Measurements from ENCODE around the gene TACR1. TPM values are rescaled to one million over a fixed set of nuclear protein-coding genes. Genes with fewer than 3 reads are reported as not detected.

The TACR1 gene
- total and polyA plus RNA-seq, 2 of the 13 experiments (the other 11 are each of a cell fraction or from before 2014, with no cell fraction given), result not detected

DNA sequence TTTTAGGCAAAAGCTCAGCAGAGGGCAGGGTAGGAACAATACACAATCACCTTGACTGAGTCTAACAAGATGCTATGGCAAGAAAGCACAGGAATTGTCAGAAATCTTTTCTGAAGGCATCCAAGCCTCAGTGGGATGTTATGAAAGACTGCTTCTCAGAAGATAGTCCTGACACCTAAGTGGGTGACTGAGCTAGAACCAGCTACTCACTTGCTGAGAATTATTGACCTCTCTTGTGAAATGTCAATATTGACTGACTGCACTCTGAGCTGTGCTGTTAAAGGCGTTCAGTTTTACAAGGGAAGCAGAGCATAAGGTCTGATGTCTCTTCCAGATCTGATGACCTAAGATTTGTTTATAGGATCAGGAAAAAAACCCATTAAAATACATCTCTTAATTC is 46.1 kb downstream of the TACR1 start (continued):
- TF ChIP-seq RNF2 (conservative IDR thresholded peaks at IDR 0.05; ENCODE audit: low read depth) (no peak; the same call in 1 of the 2 replicates), MIXL1 (CRISPR knock-in tag; IDR thresholded peaks at IDR 0.05) (peak; percentile 84), MAZ (IDR thresholded peaks at IDR 0.05; ENCODE audit: borderline replicate concordance, low read depth, low read length) (no peak), MAZ (CRISPR knock-in tag; IDR thresholded peaks at IDR 0.05; ENCODE audit: low read depth) (no peak), SMAD3 (CRISPR knock-in tag; IDR thresholded peaks at IDR 0.05) (peak; percentile 93), KDM2A (CRISPR knock-in tag; IDR thresholded peaks at IDR 0.05; ENCODE audit: borderline replicate concordance, low read depth) (no peak), SNAPC2 (CRISPR knock-in tag; IDR thresholded peaks at IDR 0.05) (0 out of 2 replicates have a peak, but pooled peaks have one; percentile 67), SMC3 (IDR thresholded peaks at IDR 0.05; ENCODE audit: low read length) (peak; percentile 50), SSRP1 (CRISPR knock-in tag; IDR thresholded peaks at IDR 0.05) (peak; percentile 80; the same call in 1 of the 2 replicates), ZNF589 (CRISPR knock-in tag; conservative IDR thresholded peaks at IDR 0.05) (no peak), ZNF562 (CRISPR knock-in tag; IDR thresholded peaks at IDR 0.05; ENCODE audit: borderline replicate concordance) (no peak), MED13 (CRISPR knock-in tag; IDR thresholded peaks at IDR 0.05) (0 out of 2 replicates have a peak, but pooled peaks have one; percentile 30), ZNF878 (CRISPR knock-in tag; IDR thresholded peaks at IDR 0.05) (peak; percentile 73; the same call in 1 of the 2 replicates), XRCC5 (optimal IDR thresholded peaks at IDR 0.05; ENCODE audit: low read length) (peak; percentile 46), ZNF691 (CRISPR knock-in tag; IDR thresholded peaks at IDR 0.05; ENCODE audit: borderline replicate concordance, low read depth) (no peak), RFXAP (CRISPR knock-in tag; IDR thresholded peaks at IDR 0.05; ENCODE audit: borderline replicate concordance) (0 out of 2 replicates have a peak, but pooled peaks have one; percentile 51), ARID2 (CRISPR knock-in tag; IDR thresholded peaks at IDR 0.05; ENCODE audit: borderline replicate concordance) (0 out of 2 replicates have a peak, but pooled peaks have one; percentile 65), RFXANK (CRISPR knock-in tag; IDR thresholded peaks at IDR 0.05) (no peak), SP140L (CRISPR knock-in tag; IDR thresholded peaks at IDR 0.05; ENCODE audit: borderline replicate concordance) (peak; percentile 98), ZNF101 (CRISPR knock-in tag; IDR thresholded peaks at IDR 0.05; ENCODE audit: borderline replicate concordance, low read depth) (0 out of 2 replicates have a peak, but pooled peaks have one; percentile 68), TBX3 (IDR thresholded peaks at IDR 0.05; ENCODE audit: borderline replicate concordance) (peak; percentile 85), ZNF234 (CRISPR knock-in tag; conservative IDR thresholded peaks at IDR 0.05) (no peak), SNRNP70 (IDR thresholded peaks at IDR 0.05; ENCODE audit: low read depth, low read length) (no peak), NR3C1 (CRISPR knock-in tag; IDR thresholded peaks at IDR 0.05) (no peak), CBX5 (CRISPR knock-in tag; IDR thresholded peaks at IDR 0.05; ENCODE audit: borderline replicate concordance) (peak; percentile 68; the same call in 1 of the 2 replicates), GABPB1 (CRISPR knock-in tag; IDR thresholded peaks at IDR 0.05) (no peak), NPAS2 (CRISPR knock-in tag; IDR thresholded peaks at IDR 0.05; ENCODE audit: borderline replicate concordance) (no peak)
- TF ChIP-seq, protein P1, sequence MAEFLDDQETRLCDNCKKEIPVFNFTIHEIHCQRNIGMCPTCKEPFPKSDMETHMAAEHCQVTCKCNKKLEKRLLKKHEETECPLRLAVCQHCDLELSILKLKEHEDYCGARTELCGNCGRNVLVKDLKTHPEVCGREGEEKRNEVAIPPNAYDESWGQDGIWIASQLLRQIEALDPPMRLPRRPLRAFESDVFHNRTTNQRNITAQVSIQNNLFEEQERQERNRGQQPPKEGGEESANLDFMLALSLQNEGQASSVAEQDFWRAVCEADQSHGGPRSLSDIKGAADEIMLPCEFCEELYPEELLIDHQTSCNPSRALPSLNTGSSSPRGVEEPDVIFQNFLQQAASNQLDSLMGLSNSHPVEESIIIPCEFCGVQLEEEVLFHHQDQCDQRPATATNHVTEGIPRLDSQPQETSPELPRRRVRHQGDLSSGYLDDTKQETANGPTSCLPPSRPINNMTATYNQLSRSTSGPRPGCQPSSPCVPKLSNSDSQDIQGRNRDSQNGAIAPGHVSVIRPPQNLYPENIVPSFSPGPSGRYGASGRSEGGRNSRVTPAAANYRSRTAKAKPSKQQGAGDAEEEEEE (CRISPR knock-in tag; IDR thresholded peaks at IDR 0.05; ENCODE audit: borderline replicate concordance), result peak; percentile 80; the same call in 1 of the 2 replicates
- TF ChIP-seq, protein P2, sequence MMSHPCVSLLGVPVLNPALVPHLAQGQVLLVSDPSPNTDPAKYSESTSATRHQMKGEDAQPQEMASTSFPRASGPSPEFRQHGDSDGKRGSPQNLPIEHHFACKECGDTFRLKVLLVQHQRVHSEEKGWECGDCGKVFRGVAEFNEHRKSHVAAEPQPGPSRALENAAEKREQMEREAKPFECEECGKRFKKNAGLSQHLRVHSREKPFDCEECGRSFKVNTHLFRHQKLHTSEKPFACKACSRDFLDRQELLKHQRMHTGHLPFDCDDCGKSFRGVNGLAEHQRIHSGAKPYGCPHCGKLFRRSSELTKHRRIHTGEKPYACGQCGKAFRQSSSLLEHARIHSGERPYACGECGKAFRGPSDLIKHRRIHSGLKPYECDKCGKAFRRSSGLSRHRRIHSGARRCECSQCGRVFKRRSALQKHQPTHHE (CRISPR knock-in tag; IDR thresholded peaks at IDR 0.05; ENCODE audit: borderline replicate concordance), result 0 out of 2 replicates have a peak, but pooled peaks have one; percentile 58
